ENCODE data around the gene ZNF445.
"Not testable (repeated sequence)": the region's sequence is repeated elsewhere in the genome, so short reads cannot be mapped to it uniquely, and the experiment has no call there.

ZNF445 gene

GRCh38 chr3:44509393-44509921 is 32.0 kb upstream of the ZNF445 start:
- Histone ChIP-seq H3K9me3 (ENCODE audit: low read depth, low read length) (no peaks in the 10 kb centered on the region), H3K4me3 (peak overlapping the region; percentile 83), H3K27ac (no peak overlapping the region), H3K9ac (ENCODE audit: insufficient read length) (peak overlapping the region; percentile 87), H3K36me3 (ENCODE audit: insufficient read depth, low read length) (no peaks in the 10 kb centered on the region; the same call in 1 of the 2 replicates)
- no peak for DNase-seq (ENCODE audit: low read depth, low spot score)
- TF ChIP-seq EZH2 (IDR thresholded peaks at IDR 0.05), result no peak
- no peak for TF ChIP-seq FOXP2 (optimal IDR thresholded peaks at IDR 0.05; ENCODE audit: control extremely low read depth, extremely low read length, insufficient read depth)
- TF ChIP-seq POLR2AphosphoS5 (IDR thresholded peaks at IDR 0.05; ENCODE audit: borderline replicate concordance, low read depth, low read length), result no peak

- Histone ChIP-seq H3K9ac (ENCODE audit: insufficient read length) (no peak overlapping the region), H3K9me3 (ENCODE audit: low read depth, low read length) (no peaks in the 10 kb centered on the region)
- TF ChIP-seq FOXP2 (optimal IDR thresholded peaks at IDR 0.05; ENCODE audit: control extremely low read depth, extremely low read length, insufficient read depth), result no peak
- TF ChIP-seq POLR2AphosphoS5 (IDR thresholded peaks at IDR 0.05; ENCODE audit: borderline replicate concordance, low read depth, low read length), result no peak
- no peak for TF ChIP-seq EZH2 (IDR thresholded peaks at IDR 0.05)
These were observed 29.5 kb upstream of the ZNF445 start for GRCh38 chr3:44506961-44507360.

DNA sequence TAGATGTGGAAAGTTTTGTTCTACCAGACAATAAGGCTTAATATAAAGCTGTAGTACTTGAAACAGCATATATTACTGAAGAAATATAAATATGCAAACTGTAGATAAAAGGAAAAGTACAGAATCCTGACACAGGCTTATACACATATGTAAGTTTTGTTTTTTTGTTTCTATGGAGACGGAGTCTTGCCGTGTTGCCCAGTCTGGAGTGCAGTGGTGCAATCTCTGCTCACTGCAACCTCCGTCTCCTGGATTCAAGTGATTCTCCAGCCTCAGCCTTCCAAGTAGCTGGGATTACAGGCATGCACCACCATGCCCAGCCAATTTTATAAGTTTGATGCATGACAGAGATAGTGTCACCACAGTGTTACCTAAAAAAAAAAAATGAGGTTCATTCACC is 29.1 kb upstream of the ZNF445 start:
- TF ChIP-seq POLR2AphosphoS5 (IDR thresholded peaks at IDR 0.05; ENCODE audit: borderline replicate concordance, low read depth, low read length) (no peak), EZH2 (IDR thresholded peaks at IDR 0.05) (no peak), FOXP2 (optimal IDR thresholded peaks at IDR 0.05; ENCODE audit: control extremely low read depth, extremely low read length, insufficient read depth) (no peak)
- H3K36me3 ChIP-seq (ENCODE audit: insufficient read depth, low read length), result no peaks in the 10 kb centered on the region; the same call in 1 of the 2 replicates
- no peak overlapping the region for H3K9ac ChIP-seq (ENCODE audit: insufficient read length)
- H3K27ac ChIP-seq, result no peak overlapping the region
- DNase-seq (ENCODE audit: low read depth, low spot score), result no peak
- H3K4me3 ChIP-seq, result no peak overlapping the region
- no peaks in the 10 kb centered on the region for H3K9me3 ChIP-seq (ENCODE audit: low read depth, low read length)

More at GRCh38 chr3:44506961-44507360, 29.5 kb upstream of the ZNF445 start:
- Histone ChIP-seq H3K4me3 (no peak overlapping the region), H3K36me3 (ENCODE audit: insufficient read depth, low read length) (no peaks in the 10 kb centered on the region; the same call in 1 of the 2 replicates), H3K27ac (no peak overlapping the region)
- no peak for DNase-seq (ENCODE audit: low read depth, low spot score)

DNA sequence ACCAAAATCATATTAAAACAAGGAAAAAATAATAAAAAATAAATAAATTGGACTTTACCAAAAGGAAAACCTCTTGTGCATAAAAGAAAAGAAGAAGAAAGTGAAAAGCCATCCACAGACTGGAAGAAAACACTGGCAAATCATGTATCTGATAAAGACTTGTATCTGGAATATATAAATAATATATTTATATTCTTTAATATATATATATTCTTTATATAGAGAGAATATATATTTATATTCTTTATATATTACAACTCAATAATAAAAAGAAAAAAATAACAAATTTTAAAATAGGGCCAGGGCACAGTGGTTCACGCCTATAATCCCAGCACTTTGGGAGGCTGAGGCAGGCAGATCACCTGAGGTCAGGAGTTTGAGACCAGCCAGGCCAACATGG is 27.1 kb upstream of the ZNF445 start:
- TF ChIP-seq POLR2AphosphoS5 (IDR thresholded peaks at IDR 0.05; ENCODE audit: borderline replicate concordance, low read depth, low read length), result no peak
- DNase-seq (ENCODE audit: low read depth, low spot score), result no peak
- Histone ChIP-seq H3K9me3 (ENCODE audit: low read depth, low read length) (no peaks in the 10 kb centered on the region; the same call in 1 of the 2 replicates), H3K9ac (ENCODE audit: insufficient read length) (no peak overlapping the region), H3K36me3 (ENCODE audit: insufficient read depth, low read length) (peaks cover 5% of the 10 kb centered on the region; the same call in 1 of the 2 replicates), H3K27ac (no peak overlapping the region), H3K4me3 (no peak overlapping the region)

DNA sequence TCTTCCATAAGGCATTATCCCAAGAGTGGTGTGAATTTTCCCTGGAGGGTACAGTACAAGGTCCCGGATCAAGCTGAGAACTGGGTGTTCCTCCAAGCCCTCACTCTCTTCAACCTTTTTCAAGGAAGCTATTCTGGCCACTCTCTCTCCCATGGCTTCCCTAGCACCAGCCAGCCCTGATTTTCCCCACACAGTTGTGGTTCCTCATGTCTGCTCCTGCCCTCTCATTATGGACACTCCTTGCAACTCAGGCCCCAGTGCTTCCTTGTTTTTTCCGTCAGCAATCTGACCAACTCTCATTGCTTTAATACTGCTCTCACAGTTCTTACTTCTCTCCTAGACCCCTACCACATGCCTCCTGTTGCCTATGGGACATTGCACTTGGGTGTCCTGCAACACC is 25.7 kb upstream of the ZNF445 start:
- H3K9me3 ChIP-seq (ENCODE audit: low read depth, low read length); H3K4me3 ChIP-seq; H3K27ac ChIP-seq; H3K9ac ChIP-seq (ENCODE audit: insufficient read length); DNase-seq (ENCODE audit: low read depth, low spot score): not testable (repeated sequence)
- H3K36me3 ChIP-seq (ENCODE audit: insufficient read depth, low read length), result peaks cover 11% of the 10 kb centered on the region; the same call in 1 of the 2 replicates

DNA sequence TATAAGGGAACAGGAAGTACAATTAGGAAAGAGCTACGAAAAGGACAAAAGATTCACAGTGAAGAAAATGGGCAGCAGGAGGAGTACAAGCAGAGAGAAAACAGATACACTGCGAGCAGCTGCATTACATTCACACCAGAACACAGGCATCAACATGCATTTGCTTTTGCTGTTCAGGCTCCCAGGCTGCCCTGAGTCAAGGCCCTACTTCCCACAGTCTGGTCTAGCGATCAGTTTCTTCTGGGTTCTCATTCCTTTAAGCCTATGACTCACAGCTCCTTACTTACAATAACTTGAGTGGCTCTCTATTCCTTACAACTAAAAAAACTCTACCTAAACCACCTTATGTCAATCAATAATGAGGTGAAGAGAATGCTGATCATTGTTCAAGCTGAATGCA is 24.5 kb upstream of the ZNF445 start:
- Histone ChIP-seq H3K9ac (ENCODE audit: insufficient read length) (no peak overlapping the region), H3K9me3 (ENCODE audit: low read depth, low read length) (no peaks in the 10 kb centered on the region; the same call in 1 of the 2 replicates), H3K27ac (no peak overlapping the region), H3K36me3 (ENCODE audit: insufficient read depth, low read length) (peaks cover 15% of the 10 kb centered on the region; the same call in 1 of the 2 replicates), H3K4me3 (no peak overlapping the region)
- TF ChIP-seq FOXP2 (optimal IDR thresholded peaks at IDR 0.05; ENCODE audit: control extremely low read depth, extremely low read length, insufficient read depth) (no peak), EZH2 (IDR thresholded peaks at IDR 0.05) (no peak), POLR2AphosphoS5 (IDR thresholded peaks at IDR 0.05; ENCODE audit: borderline replicate concordance, low read depth, low read length) (no peak)
- no peak for DNase-seq (ENCODE audit: low read depth, low spot score)

DNA sequence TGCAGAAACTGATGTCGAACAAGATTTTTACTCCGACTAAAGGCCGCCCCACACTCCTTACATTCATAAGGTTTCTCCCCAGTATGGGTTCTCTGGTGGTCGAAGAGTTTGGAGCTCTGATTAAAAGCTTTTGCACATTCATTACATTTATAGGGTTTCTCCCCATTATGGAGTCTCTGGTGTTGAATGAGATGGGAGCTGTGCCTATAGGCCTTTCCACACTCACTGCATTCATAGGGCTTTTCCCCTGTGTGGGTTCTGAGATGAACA is 22.4 kb upstream of the ZNF445 start:
- peaks cover 15% of the 10 kb centered on the region; the same call in 1 of the 2 replicates for H3K36me3 ChIP-seq (ENCODE audit: insufficient read depth, low read length)
- not testable (repeated sequence) for H3K9me3 ChIP-seq (ENCODE audit: low read depth, low read length); H3K4me3 ChIP-seq; H3K9ac ChIP-seq (ENCODE audit: insufficient read length); DNase-seq (ENCODE audit: low read depth, low spot score); H3K27ac ChIP-seq

GRCh38 chr3:44499149-44499898 is 21.9 kb upstream of the ZNF445 start:
- no peak for TF ChIP-seq POLR2AphosphoS5 (IDR thresholded peaks at IDR 0.05; ENCODE audit: borderline replicate concordance, low read depth, low read length)
- TF ChIP-seq EZH2 (IDR thresholded peaks at IDR 0.05), result no peak
- no peak for TF ChIP-seq FOXP2 (optimal IDR thresholded peaks at IDR 0.05; ENCODE audit: control extremely low read depth, extremely low read length, insufficient read depth)
- no peaks in the 10 kb centered on the region; the same call in 1 of the 2 replicates for H3K9me3 ChIP-seq (ENCODE audit: low read depth, low read length)
- DNase-seq (ENCODE audit: low read depth, low spot score), result no peak
- H3K27ac ChIP-seq, result no peak overlapping the region
- H3K9ac ChIP-seq (ENCODE audit: insufficient read length), result no peak overlapping the region
- H3K4me3 ChIP-seq, result no peak overlapping the region
- H3K36me3 ChIP-seq (ENCODE audit: insufficient read depth, low read length), result peaks cover 15% of the 10 kb centered on the region; the same call in 1 of the 2 replicates
